CD4-positive, alpha-beta T cell treated with Interleukin-10 for 1 hour (primary cell): ENCODE data around the gene TUT4.

Source experiments
- DNase-seq: peaks from one replicate; pipeline ENCODE4 v3.0.0-alpha.2; 2020

Gene TUT4

GRCh38 chr1:52399629-52400028, 153.3 kb downstream of the TUT4 start:
- DNase-seq = no peak

- DNase-seq = no peak
Observed at GRCh38 chr1:52393174-52393573, 159.7 kb downstream of the TUT4 start.

GRCh38 chr1:52386458-52386857, 166.4 kb downstream of the TUT4 start:
- no peak for DNase-seq

GRCh38 chr1:52385376-52385775, 167.5 kb downstream of the TUT4 start:
- no peak for DNase-seq
